Measurements from ENCODE around the gene P2RX5.

DNA sequence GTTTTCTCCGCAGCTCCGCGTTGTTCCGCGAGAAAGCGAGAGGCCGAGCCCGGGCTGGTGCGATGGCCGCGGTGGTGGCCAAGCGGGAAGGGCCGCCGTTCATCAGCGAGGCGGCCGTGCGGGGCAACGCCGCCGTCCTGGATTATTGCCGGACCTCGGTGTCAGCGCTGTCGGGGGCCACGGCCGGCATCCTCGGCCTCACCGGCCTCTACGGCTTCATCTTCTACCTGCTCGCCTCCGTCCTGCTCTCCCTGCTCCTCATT is 26.9 kb downstream of the P2RX5 start:
- TF ChIP-seq, protein P1, sequence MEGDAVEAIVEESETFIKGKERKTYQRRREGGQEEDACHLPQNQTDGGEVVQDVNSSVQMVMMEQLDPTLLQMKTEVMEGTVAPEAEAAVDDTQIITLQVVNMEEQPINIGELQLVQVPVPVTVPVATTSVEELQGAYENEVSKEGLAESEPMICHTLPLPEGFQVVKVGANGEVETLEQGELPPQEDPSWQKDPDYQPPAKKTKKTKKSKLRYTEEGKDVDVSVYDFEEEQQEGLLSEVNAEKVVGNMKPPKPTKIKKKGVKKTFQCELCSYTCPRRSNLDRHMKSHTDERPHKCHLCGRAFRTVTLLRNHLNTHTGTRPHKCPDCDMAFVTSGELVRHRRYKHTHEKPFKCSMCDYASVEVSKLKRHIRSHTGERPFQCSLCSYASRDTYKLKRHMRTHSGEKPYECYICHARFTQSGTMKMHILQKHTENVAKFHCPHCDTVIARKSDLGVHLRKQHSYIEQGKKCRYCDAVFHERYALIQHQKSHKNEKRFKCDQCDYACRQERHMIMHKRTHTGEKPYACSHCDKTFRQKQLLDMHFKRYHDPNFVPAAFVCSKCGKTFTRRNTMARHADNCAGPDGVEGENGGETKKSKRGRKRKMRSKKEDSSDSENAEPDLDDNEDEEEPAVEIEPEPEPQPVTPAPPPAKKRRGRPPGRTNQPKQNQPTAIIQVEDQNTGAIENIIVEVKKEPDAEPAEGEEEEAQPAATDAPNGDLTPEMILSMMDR (IDR thresholded peaks at IDR 0.05) = no peak
- TF ChIP-seq ZNF121 (CRISPR knock-in tag; IDR thresholded peaks at IDR 0.05) = no peak
- no peak for TF ChIP-seq FOXP1 (CRISPR knock-in tag; IDR thresholded peaks at IDR 0.05; ENCODE audit: borderline replicate concordance)
- no peak for TF ChIP-seq IRF2 (CRISPR knock-in tag; IDR thresholded peaks at IDR 0.05; ENCODE audit: borderline replicate concordance, low read depth)
- no peak for TF ChIP-seq CBFB (CRISPR knock-in tag; IDR thresholded peaks at IDR 0.05; ENCODE audit: low read depth)

All from WTC11 (cell line).